Right lobe of liver (tissue), 6 donors: ENCODE data around the gene RIC3. TPM values are rescaled to one million over a fixed set of nuclear protein-coding genes. Genes with fewer than 3 reads are reported as not detected.
A peak's percentile ranks its signal among the peaks of the same experiment; 100 is the strongest.

ENCODE experiments used
- ATAC-seq, 4 donors: fragments of 200-7000 bp; cut with Tn5 transposase; one replicate each; pipeline ENCODE4 v1.9.1; 2020; ENCODE audit warnings: mild to moderate bottlenecking in 4 of 4, moderate library complexity in 4 of 4
- DNase-seq, 3 donors: peaks; one replicate each; pipeline ENCODE4 v3.0.0-alpha.2; 2020
- H3K27ac ChIP-seq, 3 donors: fragments of 200-600 bp; one replicate each; pipeline ENCODE4 v1.8.0; 2022
- H3K27me3 ChIP-seq, 2 donors: fragments of 200-600 bp; one replicate each; pipeline ENCODE4 v1.8.0; 2022
- H3K36me3 ChIP-seq, 4 donors: fragments of 200-600 bp; sonication (generic) in 1 of 4; one replicate each; pipeline versions ENCODE4 v1.5.1 to v1.8.0; 2017 to 2022; ENCODE audit warnings: control low read depth in 1 of 4
- H3K4me1 ChIP-seq, 4 donors: fragments of 200-600 bp; sonication (generic) in 1 of 4; one replicate each; pipeline versions ENCODE4 v1.5.1 to v1.8.0; 2017 to 2022; ENCODE audit warnings: control low read depth in 1 of 4
- H3K4me3 ChIP-seq, 3 donors: fragments of 200-600 bp; one replicate each; pipeline ENCODE4 v1.8.0; 2022
- H3K9me3 ChIP-seq, 4 donors: fragments of 200-600 bp; sonication (generic) in 1 of 4; one replicate each; pipeline versions ENCODE4 v1.5.1 to v1.8.0; 2017 to 2022; ENCODE audit warnings: control low read depth in 1 of 4
- CTCF ChIP-seq, 4 donors: fragments of 200-600 bp in 3 of 4; fragments of 450-650 bp in 1 of 4; IDR thresholded peaks; one replicate each; pipeline versions ENCODE4 v1.5.1 to v1.8.0; 2016 to 2022; ENCODE audit warnings: antibody characterized with exemption in 4 of 4, mild to moderate bottlenecking in 2 of 4
- POLR2A ChIP-seq: fragments of 450-650 bp; IDR thresholded peaks from one replicate; pipeline ENCODE4 v1.6.1; 2017; ENCODE audit warnings: antibody characterized with exemption, mild to moderate bottlenecking
- WGBS: methylation state at CpG from one replicate; pipeline ENCODE4 v1.1.6; 2018; ENCODE audit warnings: low coverage, low lambda C conversion rate; ENCODE audit not compliant: insufficient coverage; ENCODE audit errors: missing lambda C conversion rate; 5-methylcytosine and 5-hydroxymethylcytosine counted together
- intact Hi-C, 2 donors: fragments of 100-400 bp; cut with DNase I; formaldehyde crosslinking; loops; one replicate each; pipeline versions ENCODE4 v1.11.2 to v1.14.1; 2022
- total RNA-seq, 6 experiments: library from RNA; depleted of rRNA in 2 of 6; stranded (reverse); fragments of >200 nt in 2 of 6; fragmentation: NEBNext Ultra II Directional in 3 of 6; extraction: Animal tissue kit (Norgen Biotek cat#: 25700) in 3 of 6; gene quantifications; one replicate each; pipeline versions ENCODE4 v1.1.0 to v1.2.4, GENCODE V29; 2016 to 2023
- donor health status: DM: no; HTN: yes; CAD: no.
- donor health status: DM: no; HTN: no; CAD: no.
- donor health status: DM: no; HTN: no; CAD: no.
- donor health status: DM: no; HTN: yes; CAD: no.
- donor health status: DM: no; HTN: yes; CAD: no.

Gene RIC3
- total RNA-seq, 6 experiments from 2014 or later: 1.4 to 7.3 (median 3.6) TPM

- peak in 1 of 4 donors; percentile 53 for ATAC-seq
Observed at GRCh38 chr11:8213376-8213775, 44.6 kb upstream of the RIC3 start.

GRCh38 chr11:8209208-8209807, 40.5 kb upstream of the RIC3 start:
- DNase-seq (no peak), ATAC-seq (peak in 3 of 4 donors; percentile 19 to 40 (median 27))
- Histone ChIP-seq H3K36me3 (no peaks in the 10 kb centered on the region), H3K9me3 (no peaks in the 10 kb centered on the region), H3K4me1 (no peaks in the 10 kb centered on the region), H3K4me3 (no peak overlapping the region), H3K27me3 (no peaks in the 10 kb centered on the region), H3K27ac (no peak overlapping the region)
- TF ChIP-seq POLR2A (no peak), CTCF (IDR thresholded peaks at IDR 0.05) (peak; percentile 12 to 42 (median 26))
- intact Hi-C loops: no loop called here
- no CpG with 5 or more reads among the region's 4 CpGs for WGBS

More at GRCh38 chr11:8213376-8213775, 44.6 kb upstream of the RIC3 start:
- no peak for DNase-seq
- H3K27me3 ChIP-seq: no peaks in the 10 kb centered on the region
- H3K27ac ChIP-seq: no peak overlapping the region
- no peaks in the 10 kb centered on the region for H3K4me1 ChIP-seq
- intact Hi-C loops: no loop called here
- H3K36me3 ChIP-seq: no peaks in the 10 kb centered on the region
- no peak overlapping the region for H3K4me3 ChIP-seq
- 53% methylated on average over 3 of the region's 4 CpGs for WGBS
- TF ChIP-seq CTCF (IDR thresholded peaks at IDR 0.05): no peak
- TF ChIP-seq POLR2A: no peak
- no peaks in the 10 kb centered on the region for H3K9me3 ChIP-seq

GRCh38 chr11:8207080-8208000, 38.5 kb upstream of the RIC3 start:
- 35% methylated on average over 11 of the region's 20 CpGs for WGBS
- peak overlapping the region in 1 of 3 donors; percentile 33 for H3K27ac ChIP-seq
- no peaks in the 10 kb centered on the region for H3K36me3 ChIP-seq
- H3K27me3 ChIP-seq: no peaks in the 10 kb centered on the region
- DNase-seq (no peak), ATAC-seq (no peak)
- TF ChIP-seq CTCF (IDR thresholded peaks at IDR 0.05): no peak
- TF ChIP-seq POLR2A: no peak
- intact Hi-C loops: no loop called here
- no peak overlapping the region for H3K4me3 ChIP-seq
- no peaks in the 10 kb centered on the region for H3K9me3 ChIP-seq
- no peaks in the 10 kb centered on the region for H3K4me1 ChIP-seq

DNA sequence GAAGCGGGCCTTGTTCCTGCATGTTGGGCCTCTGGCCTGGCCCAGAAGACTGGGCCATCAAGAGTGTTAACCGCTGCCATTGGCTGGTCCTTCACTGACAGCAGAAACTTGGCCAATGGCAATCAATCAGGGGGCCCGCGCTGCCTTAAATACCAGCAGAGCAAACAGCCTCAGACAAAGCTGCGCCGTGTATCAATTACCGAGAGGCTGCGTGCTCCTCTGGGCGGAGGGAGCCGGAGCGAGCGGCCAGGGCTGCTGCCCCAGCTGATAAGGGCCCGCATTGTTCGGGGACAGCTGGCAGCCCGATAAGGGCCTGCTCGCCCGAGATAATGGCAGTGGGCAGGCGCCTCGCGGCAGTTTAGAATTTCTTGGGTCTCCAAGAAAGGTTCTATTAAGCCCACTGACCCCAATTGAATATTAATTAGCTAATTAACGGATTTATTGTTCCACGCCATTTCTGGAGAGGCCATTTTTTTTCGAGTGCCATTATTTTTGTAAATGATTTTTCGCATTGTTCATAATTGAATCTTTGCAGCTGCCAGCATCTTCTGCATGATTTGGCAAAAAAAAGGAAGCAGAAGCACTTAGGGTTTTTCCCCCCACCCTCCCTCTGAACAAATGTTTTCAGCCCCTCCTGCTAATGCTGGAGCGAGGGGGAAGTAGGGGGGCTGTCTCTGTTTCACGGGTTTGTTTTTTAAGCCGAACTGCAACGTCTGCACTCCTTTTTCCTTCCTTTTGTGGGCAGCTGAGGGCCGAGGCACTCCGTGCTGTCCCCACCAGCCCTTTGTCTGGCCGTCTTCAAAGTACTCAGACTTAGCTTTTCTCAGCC, 37.6 kb upstream of the RIC3 start:
- 11% methylated on average over 16 of the region's 31 CpGs for WGBS
- Histone ChIP-seq H3K27ac (peak overlapping the region in 1 of 3 donors; percentile 33), H3K36me3 (no peaks in the 10 kb centered on the region), H3K4me1 (no peaks in the 10 kb centered on the region), H3K4me3 (no peak overlapping the region), H3K27me3 (no peaks in the 10 kb centered on the region), H3K9me3 (no peaks in the 10 kb centered on the region)
- intact Hi-C loops: no loop called here
- ATAC-seq (peak; percentile 57 to 75 (median 61)), DNase-seq (peak in 1 of 3 donors; percentile 46)
- no peak for TF ChIP-seq POLR2A
- TF ChIP-seq CTCF (IDR thresholded peaks at IDR 0.05): no peak
